ENCODE measurements around the gene NDST4.

GRCh38 chr4:115076691-115077090 lies 36.7 kb downstream of the NDST4 start:
- TF ChIP-seq, protein P1, sequence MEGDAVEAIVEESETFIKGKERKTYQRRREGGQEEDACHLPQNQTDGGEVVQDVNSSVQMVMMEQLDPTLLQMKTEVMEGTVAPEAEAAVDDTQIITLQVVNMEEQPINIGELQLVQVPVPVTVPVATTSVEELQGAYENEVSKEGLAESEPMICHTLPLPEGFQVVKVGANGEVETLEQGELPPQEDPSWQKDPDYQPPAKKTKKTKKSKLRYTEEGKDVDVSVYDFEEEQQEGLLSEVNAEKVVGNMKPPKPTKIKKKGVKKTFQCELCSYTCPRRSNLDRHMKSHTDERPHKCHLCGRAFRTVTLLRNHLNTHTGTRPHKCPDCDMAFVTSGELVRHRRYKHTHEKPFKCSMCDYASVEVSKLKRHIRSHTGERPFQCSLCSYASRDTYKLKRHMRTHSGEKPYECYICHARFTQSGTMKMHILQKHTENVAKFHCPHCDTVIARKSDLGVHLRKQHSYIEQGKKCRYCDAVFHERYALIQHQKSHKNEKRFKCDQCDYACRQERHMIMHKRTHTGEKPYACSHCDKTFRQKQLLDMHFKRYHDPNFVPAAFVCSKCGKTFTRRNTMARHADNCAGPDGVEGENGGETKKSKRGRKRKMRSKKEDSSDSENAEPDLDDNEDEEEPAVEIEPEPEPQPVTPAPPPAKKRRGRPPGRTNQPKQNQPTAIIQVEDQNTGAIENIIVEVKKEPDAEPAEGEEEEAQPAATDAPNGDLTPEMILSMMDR (IDR thresholded peaks at IDR 0.05): no peak
- no peak for TF ChIP-seq ZFX (IDR thresholded peaks at IDR 0.05; ENCODE audit: borderline replicate concordance)
